Measurements from ENCODE around the gene ITPKB. TPM values are rescaled to one million over a fixed set of nuclear protein-coding genes. Genes with fewer than 3 reads are reported as not detected.

ITPKB gene
- total and polyA plus RNA-seq, 2 of the 13 experiments (the other 11 are each of a cell fraction or from before 2014, with no cell fraction given): not detected

GRCh38 chr1:226657895-226658545 is 81.1 kb downstream of the ITPKB start:
- DNase-seq (ENCODE audit: low spot score) (no peak), ATAC-seq (no peak), FAIRE-seq (no peak)
- Histone ChIP-seq H3K27ac (ENCODE audit: extremely low read length, insufficient read depth, low read length) (no peak overlapping the region), H3K9me3 (ENCODE audit: low read length) (no peaks in the 10 kb centered on the region), H3K4me1 (ENCODE audit: insufficient read depth, low read length) (no peaks in the 10 kb centered on the region), H3K79me2 (ENCODE audit: insufficient read depth, low read length) (no peaks in the 10 kb centered on the region), H3K4me3 (replicated peaks in 1 of 3; ENCODE audit: insufficient read depth in 1 of 3, low read depth in 2 of 3, low read length in 3 of 3) (no peak overlapping the region), H3K9ac (ENCODE audit: insufficient read depth, low read depth, low read length) (no peak overlapping the region), H3K36me3 (replicated peaks in 1 of 2; ENCODE audit: control insufficient read depth in 1 of 2, insufficient read depth in 2 of 2, low read length in 2 of 2) (no peaks in the 10 kb centered on the region), H4K20me1 (ENCODE audit: insufficient read depth, low read length) (no peaks in the 10 kb centered on the region), H2AFZ (ENCODE audit: low read length) (no peak overlapping the region), H3K4me2 (ENCODE audit: low read depth, low read length) (no peak overlapping the region), H3K27me3 (ENCODE audit: control insufficient read depth in 1 of 2, insufficient read depth in 2 of 2, low read length in 2 of 2) (peaks cover 10 to 69% of the 10 kb centered on the region in 2 experiments; a peak in 4 of 5 replicates)
- WGBS (ENCODE audit: low lambda C conversion rate): 48% methylated on average over 10 of the region's 10 CpGs
- intact Hi-C loops (cut with micrococcal nuclease; ENCODE audit: unreplicated experiment): no loop called here
- no TSS peak for BruUV-seq (replicated peaks)
- in situ Hi-C loops (cut with HindIII; ENCODE audit: extremely low pct_ligation_motif_present, low pct_unique_long_range_greater_than_20kb): no loop called here
- POLR2A ChIA-PET: no interaction called here
- CTCF ChIA-PET (ENCODE audit: low intra/inter-chr PET ratio, low total read pairs): no interaction called here
- TF ChIP-seq, protein P1, sequence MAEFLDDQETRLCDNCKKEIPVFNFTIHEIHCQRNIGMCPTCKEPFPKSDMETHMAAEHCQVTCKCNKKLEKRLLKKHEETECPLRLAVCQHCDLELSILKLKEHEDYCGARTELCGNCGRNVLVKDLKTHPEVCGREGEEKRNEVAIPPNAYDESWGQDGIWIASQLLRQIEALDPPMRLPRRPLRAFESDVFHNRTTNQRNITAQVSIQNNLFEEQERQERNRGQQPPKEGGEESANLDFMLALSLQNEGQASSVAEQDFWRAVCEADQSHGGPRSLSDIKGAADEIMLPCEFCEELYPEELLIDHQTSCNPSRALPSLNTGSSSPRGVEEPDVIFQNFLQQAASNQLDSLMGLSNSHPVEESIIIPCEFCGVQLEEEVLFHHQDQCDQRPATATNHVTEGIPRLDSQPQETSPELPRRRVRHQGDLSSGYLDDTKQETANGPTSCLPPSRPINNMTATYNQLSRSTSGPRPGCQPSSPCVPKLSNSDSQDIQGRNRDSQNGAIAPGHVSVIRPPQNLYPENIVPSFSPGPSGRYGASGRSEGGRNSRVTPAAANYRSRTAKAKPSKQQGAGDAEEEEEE (CRISPR knock-in tag; IDR thresholded peaks at IDR 0.05; ENCODE audit: borderline replicate concordance): no peak
- no peak for TF ChIP-seq ZNF318 (CRISPR knock-in tag; IDR thresholded peaks at IDR 0.05)
- TF ChIP-seq ZNF329 (CRISPR knock-in tag; IDR thresholded peaks at IDR 0.05; ENCODE audit: low read depth): no peak
- TF ChIP-seq, protein P2, sequence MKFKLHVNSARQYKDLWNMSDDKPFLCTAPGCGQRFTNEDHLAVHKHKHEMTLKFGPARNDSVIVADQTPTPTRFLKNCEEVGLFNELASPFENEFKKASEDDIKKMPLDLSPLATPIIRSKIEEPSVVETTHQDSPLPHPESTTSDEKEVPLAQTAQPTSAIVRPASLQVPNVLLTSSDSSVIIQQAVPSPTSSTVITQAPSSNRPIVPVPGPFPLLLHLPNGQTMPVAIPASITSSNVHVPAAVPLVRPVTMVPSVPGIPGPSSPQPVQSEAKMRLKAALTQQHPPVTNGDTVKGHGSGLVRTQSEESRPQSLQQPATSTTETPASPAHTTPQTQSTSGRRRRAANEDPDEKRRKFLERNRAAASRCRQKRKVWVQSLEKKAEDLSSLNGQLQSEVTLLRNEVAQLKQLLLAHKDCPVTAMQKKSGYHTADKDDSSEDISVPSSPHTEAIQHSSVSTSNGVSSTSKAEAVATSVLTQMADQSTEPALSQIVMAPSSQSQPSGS (CRISPR knock-in tag; IDR thresholded peaks at IDR 0.05): no peak
- no peak for TF ChIP-seq ZNF230 (CRISPR knock-in tag; IDR thresholded peaks at IDR 0.05)
- no peak for TF ChIP-seq ZNF441 (CRISPR knock-in tag; IDR thresholded peaks at IDR 0.05; ENCODE audit: borderline replicate concordance)
- no peak for TF ChIP-seq PBX3 (CRISPR knock-in tag; IDR thresholded peaks at IDR 0.05; ENCODE audit: borderline replicate concordance)
- TF ChIP-seq ZNF510 (CRISPR knock-in tag; IDR thresholded peaks at IDR 0.05; ENCODE audit: low read depth): no peak
- no peak for TF ChIP-seq ZKSCAN1 (IDR thresholded peaks at IDR 0.05; ENCODE audit: low read length)
- TF ChIP-seq ZNF160 (CRISPR knock-in tag; IDR thresholded peaks at IDR 0.05): no peak
- no peak for TF ChIP-seq ZNF468 (CRISPR knock-in tag; IDR thresholded peaks at IDR 0.05)
- TF ChIP-seq SNRNP70 (IDR thresholded peaks at IDR 0.05; ENCODE audit: low read depth, low read length): no peak
